Measurements from ENCODE around the gene ZBTB47.

The ZBTB47 gene

DNA sequence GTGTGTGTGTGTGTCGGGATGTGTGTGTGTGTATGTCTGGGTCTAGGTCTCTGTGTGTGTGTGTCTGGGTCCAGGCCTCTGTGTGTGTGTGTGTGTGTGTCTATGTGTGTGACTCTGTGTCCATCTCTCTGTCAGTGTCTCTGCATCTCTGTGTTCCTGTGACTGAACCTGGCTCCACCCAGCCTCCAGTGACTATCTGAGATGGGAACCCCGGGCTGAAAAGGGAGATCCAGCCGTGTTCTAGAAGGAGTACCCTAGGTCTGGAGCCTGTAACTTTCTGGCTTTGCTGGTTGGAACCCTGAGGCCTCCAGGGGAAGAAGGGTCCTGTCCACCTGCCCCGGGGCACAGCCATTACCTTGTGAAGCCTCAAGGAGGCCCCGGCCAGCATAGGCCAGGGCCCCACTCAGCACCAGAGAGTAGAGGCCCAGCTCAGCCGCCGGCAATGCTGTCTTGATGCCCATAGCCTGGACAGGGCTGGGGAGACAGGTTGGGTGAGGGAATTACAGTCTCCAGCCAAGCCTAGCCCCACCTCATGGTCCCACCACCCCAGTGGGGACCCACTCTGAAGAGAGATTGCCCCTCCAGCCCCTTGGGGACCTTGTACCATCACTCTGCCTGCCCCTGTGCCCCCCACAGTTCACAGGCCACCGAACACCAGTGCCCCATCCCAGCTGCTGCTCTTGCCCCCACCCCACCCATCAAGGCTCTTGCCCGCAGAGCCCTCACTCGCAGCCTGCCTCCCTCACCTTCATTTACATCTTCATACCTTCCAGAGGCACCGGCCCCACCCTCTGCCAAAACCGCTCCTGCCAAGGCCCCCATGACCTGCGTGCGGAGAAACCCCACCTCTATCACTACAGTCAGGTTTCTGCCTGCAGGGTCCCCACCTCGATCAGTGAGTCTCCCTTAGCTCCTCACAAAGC, 47.1 kb downstream of the ZBTB47 start:
- no peak for TF ChIP-seq CTCF (IDR thresholded peaks at IDR 0.05; ENCODE audit: insufficient read depth, low read length, missing control alignments)
- POLR2A ChIA-PET: interaction anchor here (0.6 kb wide), 1 partner anchor 36 kb away, joined by 3 read pairs; no protein-coding TSS in a partner anchor
- H3K4me3 ChIP-seq (ENCODE audit: low read depth, low read length): no peak overlapping the region
- CTCF ChIA-PET: no interaction called here
- DNase-seq (ENCODE audit: low read depth, low spot score): no peak

- POLR2A ChIA-PET: interaction anchor here (0.6 kb wide), 1 partner anchor 37 kb away, joined by 3 read pairs; no protein-coding TSS in a partner anchor
- H3K4me3 ChIP-seq (ENCODE audit: low read depth, low read length): no peak overlapping the region
- DNase-seq (ENCODE audit: low read depth, low spot score): no peak
- CTCF ChIA-PET: no interaction called here
- no peak for TF ChIP-seq CTCF (IDR thresholded peaks at IDR 0.05; ENCODE audit: insufficient read depth, low read length, missing control alignments)
Observed at GRCh38 chr3:42701371-42702065, 48.0 kb downstream of the ZBTB47 start.

DNA sequence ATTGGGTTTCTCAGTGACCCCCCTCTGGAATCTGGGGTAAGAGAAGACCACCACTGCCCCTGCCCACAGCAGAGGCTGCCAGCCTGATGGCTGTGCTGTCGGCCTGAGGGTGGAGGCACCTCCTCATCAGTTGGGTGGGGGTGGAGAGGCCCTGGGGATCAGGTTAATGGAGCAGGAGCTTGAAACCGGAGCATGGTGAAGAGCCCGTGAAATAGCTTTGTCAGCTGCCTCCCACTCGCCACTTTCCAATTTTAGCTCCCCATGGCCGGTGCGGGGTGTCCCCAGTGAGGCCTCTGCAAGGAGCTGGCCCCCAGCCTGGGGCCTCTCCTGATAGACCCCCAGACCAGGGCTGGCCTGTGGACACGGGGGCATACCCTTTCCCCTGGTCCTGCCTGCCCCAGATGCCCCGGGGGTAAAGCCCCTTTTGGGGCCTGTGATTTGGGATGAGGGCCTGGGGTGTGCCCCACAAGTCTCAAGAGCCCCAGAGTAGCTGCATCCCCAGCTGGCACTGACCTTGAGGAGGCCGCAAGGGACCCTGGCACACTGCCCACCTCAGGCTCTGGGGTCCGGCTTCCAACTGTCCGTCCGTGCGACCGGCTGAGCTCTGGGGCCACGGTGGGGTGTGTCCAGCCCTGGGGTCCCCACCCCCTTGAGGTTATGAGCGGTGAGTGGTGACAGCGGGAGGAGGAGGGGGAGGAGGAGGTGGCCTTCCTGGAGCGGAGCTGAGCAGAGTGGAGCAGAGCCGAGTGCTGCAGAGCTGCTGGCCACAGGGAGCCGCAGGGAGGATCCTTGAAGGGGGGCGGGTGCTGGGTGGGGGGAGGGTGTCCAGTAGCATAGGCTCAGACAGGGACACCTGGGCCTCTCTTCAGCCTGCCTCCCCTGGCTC, 48.8 kb downstream of the ZBTB47 start, which contains the start of gene HHATL:
TSS of gene HHATL (minus strand) at position 733 of the 886 bp plus-strand sequence. CDS start 1,972 bp downstream, outside the sequence.
- H3K4me3 ChIP-seq (ENCODE audit: low read depth, low read length): no peak within 1 kb of the TSS
- ChIA-PET CTCF (no interaction called here), POLR2A (no interaction called here)
- no peak for TF ChIP-seq CTCF (IDR thresholded peaks at IDR 0.05; ENCODE audit: insufficient read depth, low read length, missing control alignments)
- no peak for DNase-seq (ENCODE audit: low read depth, low spot score)

GRCh38 chr3:42702982-42703694, 49.6 kb downstream of the ZBTB47 start:
- POLR2A ChIA-PET: no interaction called here
- CTCF ChIA-PET: no interaction called here
- TF ChIP-seq CTCF (IDR thresholded peaks at IDR 0.05; ENCODE audit: insufficient read depth, low read length, missing control alignments): no peak
- H3K4me3 ChIP-seq (ENCODE audit: low read depth, low read length): no peak overlapping the region
- DNase-seq (ENCODE audit: low read depth, low spot score): no peak

- TF ChIP-seq CTCF (IDR thresholded peaks at IDR 0.05; ENCODE audit: insufficient read depth, low read length, missing control alignments): no peak
- H3K4me3 ChIP-seq (ENCODE audit: low read depth, low read length): no peak overlapping the region
- ChIA-PET POLR2A (no interaction called here), CTCF (no interaction called here)
- DNase-seq (ENCODE audit: low read depth, low spot score): no peak
Observed at GRCh38 chr3:42703695-42704025, 50.2 kb downstream of the ZBTB47 start.

Data from AG04449 (cell line).